NCI-H128 (cell line): ENCODE measurements around the gene HLA-A.

Experiments used
- DNase-seq: peaks from one replicate; lab custom pipeline; 2025; ENCODE audit not compliant: unreplicated experiment; lab: John Stamatoyannopoulos, UW

HLA-A gene

DNA sequence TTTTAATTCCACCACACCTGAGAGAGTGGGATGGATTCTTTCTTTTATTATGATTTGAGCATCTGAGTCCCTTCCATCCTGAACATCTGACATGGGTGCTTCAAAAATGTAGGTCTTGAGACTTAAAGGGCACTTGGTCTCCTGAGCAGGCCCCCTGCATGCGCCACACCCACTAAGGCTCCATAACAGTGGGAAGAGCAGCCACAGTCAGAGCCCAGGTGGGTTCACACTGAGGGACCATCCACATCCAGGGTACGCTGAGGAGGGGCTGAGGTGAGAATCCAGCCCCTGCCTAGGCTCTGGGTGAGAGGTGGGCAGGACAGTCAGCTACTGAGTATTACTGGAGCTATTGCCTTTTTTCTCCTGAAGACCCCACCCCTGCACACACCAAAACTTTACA, 42.7 kb downstream of the HLA-A start:
- no peak for DNase-seq

DNA sequence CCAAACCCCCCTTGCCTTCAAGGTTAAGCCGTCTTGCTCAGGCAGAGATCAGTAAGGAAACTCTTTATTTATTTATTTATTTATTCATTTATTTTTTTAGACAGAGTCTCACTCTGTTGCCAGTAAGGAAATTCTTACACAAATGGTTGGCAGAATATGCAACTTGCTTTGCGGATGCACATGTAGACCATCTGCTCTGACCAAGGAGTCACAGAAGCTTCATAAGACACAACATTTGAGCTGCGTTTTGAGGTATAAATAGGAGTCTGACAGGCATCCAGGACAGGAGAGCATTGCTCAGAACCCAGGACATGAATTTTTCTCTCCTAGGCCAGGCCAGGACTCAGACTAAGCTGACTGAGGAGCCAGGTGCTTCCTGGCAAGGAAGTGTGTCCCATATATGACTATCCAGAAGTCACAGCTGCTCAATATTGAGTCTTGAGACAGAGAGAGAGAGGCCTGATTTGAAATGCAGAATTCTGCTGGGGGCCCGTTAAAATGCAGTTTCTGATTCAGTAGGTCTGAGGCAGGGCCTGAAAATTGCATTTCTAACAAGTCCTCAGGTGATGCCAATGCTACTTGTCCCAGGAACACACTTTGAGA, 43.9 kb downstream of the HLA-A start:
- no peak for DNase-seq

DNA sequence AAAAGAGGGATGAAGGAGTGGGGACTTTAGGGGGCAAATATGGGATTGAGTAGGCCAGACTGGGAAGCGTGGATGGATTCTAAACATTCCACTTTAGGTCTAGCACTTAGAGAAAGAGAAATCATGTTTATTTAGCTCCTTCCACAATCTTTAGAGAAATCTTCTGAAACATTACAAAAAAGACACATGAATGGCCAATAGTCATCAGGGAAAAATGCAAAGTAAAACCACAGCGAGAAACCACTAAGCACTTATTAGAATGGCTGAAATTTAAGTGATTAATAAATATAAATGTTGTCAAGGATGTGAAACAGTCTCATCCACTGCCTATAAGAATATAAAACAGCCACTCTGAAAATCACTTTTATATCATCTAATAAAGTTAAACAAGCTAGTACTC, 46.9 kb downstream of the HLA-A start:
- DNase-seq: no peak

DNA sequence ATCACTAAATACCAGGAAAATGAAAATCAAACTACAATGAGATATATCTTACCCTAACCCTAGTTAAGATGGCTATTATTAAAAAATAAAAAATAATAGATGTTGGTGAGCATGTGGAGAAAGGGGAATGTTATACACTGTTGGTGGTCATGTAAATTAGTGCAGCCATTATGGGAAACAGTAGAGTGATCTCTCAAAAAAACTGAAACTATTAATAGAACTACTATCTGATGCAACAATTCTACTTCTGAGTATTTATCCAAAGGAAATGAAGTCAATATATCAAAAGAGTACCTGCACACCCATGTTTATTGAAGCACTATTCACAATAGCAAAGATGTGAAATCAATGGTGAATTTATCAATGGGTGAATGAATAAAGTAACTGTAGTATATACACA, 48.6 kb downstream of the HLA-A start:
- DNase-seq: no peak

DNA sequence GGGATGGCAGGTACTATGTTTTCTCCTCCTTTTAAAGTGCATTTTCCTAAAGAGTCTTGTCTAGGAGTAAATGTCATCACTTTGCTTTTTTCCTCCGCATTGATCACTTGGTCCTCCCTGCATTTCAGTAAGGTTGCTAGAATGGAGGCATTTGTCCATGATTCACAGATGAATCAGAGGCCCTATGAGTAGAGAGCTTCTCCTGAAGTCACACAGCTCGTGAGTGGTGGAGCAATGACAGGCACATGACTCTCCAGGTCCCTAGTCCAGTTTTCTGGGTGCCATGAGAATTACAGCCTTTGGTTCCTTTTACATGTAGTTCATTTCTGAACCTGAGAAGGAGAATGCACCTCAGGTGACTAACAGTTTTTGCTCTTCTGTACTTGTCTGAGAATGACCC, 50.5 kb downstream of the HLA-A start:
- DNase-seq: no peak

DNA sequence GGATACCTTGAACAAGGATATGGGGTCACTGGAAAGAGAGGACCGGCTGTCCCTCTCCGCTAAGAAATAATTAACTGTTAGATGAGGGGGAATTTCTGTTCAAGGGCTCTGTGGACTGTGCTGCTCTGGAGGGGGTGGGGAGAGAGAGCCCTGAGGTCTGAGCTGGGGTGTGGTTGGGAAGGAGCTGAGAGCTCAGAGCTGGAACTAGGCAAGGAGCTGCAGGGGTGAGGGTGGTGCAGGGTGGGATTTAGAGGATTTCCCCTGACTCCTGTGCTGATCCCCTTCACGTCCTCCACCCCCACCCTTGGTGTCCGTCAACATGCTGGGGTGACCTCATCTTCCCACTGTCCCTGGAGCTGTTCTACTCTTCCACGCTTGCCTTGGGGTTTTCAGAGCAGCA, 52.5 kb downstream of the HLA-A start:
- DNase-seq: no peak

DNA sequence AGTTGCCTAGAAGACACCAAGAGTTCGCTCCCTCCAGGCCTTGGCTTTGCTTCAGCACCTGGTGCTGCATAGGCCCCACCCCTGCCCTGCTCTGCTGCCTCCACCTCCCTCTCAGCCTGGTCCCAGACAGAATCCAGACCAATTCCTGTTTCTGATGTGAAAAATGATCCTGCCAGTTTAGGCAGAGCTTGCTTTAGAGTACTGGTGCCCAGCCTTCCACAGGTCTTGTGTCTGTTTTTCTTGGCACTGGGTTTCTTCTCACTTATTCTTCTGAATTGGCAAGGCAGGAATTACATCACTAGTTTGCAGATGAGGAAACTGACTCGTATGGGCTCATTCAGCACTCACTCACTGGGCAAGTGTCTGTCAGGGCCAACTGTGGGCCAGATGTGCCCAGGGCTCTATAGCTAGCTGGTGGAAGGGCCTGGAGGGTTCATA, 53.0 kb downstream of the HLA-A start:
- DNase-seq: no peak
